Astrocyte (in vitro differentiated cells and primary cell): ENCODE data around the gene PPM1M.

Experiments used
- EZH2 ChIP-seq: IDR thresholded peaks from 2 replicates; pipeline ENCODE4 v1.6.1; 2012; ENCODE audit warnings: mild to moderate bottlenecking, low read length, inconsistent platforms; ENCODE audit not compliant: insufficient read depth
- TF ChIP-seq, protein P1 (sequence below): IDR thresholded peaks from 2 replicates; pipeline ENCODE4 v1.5.1; 2011; ENCODE audit warnings: low read depth, mild to moderate bottlenecking, inconsistent platforms, low read length, moderate library complexity; ENCODE audit not compliant: insufficient read depth

- TF ChIP-seq, protein P1, sequence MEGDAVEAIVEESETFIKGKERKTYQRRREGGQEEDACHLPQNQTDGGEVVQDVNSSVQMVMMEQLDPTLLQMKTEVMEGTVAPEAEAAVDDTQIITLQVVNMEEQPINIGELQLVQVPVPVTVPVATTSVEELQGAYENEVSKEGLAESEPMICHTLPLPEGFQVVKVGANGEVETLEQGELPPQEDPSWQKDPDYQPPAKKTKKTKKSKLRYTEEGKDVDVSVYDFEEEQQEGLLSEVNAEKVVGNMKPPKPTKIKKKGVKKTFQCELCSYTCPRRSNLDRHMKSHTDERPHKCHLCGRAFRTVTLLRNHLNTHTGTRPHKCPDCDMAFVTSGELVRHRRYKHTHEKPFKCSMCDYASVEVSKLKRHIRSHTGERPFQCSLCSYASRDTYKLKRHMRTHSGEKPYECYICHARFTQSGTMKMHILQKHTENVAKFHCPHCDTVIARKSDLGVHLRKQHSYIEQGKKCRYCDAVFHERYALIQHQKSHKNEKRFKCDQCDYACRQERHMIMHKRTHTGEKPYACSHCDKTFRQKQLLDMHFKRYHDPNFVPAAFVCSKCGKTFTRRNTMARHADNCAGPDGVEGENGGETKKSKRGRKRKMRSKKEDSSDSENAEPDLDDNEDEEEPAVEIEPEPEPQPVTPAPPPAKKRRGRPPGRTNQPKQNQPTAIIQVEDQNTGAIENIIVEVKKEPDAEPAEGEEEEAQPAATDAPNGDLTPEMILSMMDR, result no peak
- TF ChIP-seq EZH2, result no peak
These were observed 26.5 kb upstream of the PPM1M start for GRCh38 chr3:52218937-52219650.
